T-helper 2 cell (primary cell): ENCODE measurements around the gene KIF2B.
"Not testable (repeated sequence)": the region's sequence is repeated elsewhere in the genome, so short reads cannot be mapped to it uniquely, and the experiment has no call there.

ENCODE experiments used
- DNase-seq, 5 experiments: peaks; one replicate each; pipeline versions ENCODE4 v3.0.0 to v3.0.0-alpha.2; 2012 to 2022
- total RNA-seq, 2 donors: gene quantifications; one replicate each; lab custom pipeline; 2026; lab: John Stamatoyannopoulos, UW

KIF2B gene, protein sequence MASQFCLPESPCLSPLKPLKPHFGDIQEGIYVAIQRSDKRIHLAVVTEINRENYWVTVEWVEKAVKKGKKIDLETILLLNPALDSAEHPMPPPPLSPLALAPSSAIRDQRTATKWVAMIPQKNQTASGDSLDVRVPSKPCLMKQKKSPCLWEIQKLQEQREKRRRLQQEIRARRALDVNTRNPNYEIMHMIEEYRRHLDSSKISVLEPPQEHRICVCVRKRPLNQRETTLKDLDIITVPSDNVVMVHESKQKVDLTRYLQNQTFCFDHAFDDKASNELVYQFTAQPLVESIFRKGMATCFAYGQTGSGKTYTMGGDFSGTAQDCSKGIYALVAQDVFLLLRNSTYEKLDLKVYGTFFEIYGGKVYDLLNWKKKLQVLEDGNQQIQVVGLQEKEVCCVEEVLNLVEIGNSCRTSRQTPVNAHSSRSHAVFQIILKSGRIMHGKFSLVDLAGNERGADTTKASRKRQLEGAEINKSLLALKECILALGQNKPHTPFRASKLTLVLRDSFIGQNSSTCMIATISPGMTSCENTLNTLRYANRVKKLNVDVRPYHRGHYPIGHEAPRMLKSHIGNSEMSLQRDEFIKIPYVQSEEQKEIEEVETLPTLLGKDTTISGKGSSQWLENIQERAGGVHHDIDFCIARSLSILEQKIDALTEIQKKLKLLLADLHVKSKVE
- 0 reads per million in 2 donors for total RNA-seq

DNA sequence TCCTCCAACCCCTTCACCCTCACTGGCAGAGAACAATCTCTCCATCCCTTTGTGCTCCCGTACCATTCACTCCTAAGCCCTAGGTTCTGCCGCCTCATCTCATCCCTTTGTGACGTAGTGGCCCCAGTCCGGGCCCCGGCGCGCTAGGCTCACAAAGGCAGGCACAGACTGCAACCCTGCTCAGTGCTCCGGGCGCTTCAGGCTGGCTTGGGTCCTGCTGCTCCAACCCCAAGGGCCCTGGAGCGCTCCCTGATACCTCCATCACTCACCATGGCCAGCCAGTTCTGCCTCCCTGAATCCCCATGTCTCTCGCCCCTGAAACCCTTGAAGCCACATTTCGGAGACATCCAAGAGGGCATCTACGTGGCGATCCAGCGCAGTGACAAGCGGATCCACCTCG lies at the start of gene KIF2B:
Gene KIF2B, plus strand, starts transcription at position 164 of the 400 bp plus-strand sequence. Its CDS starts 107 bp downstream, at position 271.
- DNase-seq = no peak

DNA sequence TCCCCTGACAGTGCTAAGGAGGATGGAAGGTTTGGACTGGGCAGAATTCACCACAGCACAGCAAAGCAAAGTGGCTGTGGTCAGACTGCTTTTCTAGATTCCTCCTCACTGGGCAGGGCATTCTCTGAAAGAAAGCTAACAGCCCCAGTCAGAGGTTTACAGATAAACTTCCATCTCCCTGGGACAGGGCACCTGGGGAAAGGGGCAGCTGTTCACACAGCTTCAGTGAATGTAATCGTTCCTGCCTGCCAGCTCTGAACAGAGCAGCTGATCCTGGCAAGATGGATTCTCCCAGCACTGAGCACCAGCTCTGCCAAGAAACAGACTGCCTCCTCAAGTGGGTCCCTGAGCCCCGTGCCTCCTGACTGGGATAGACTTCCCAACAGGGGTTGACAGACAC lies 42.4 kb upstream of the KIF2B start:
- no peak for DNase-seq

DNA sequence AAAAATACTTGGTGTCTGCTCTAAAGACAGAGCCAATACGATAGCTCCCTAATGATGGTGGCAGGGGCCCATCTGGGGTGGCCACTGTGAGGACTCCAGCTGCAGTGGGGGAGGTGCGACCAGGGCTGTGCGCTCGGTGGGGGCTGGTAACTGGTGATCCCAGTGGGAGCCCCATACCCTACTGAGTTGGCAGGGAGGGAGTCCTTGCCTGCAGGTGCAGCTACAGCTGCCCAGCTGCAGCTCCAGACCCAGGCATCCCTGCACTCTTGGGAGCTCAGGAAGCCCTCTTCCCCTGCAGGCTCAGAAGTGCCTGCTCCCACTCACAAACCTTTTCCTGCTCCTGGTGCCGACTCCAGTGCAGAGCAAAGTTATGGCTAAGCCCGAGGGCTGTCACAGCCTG lies 31.2 kb upstream of the KIF2B start:
- DNase-seq = peak in 1 of 5 experiments; percentile 2

DNA sequence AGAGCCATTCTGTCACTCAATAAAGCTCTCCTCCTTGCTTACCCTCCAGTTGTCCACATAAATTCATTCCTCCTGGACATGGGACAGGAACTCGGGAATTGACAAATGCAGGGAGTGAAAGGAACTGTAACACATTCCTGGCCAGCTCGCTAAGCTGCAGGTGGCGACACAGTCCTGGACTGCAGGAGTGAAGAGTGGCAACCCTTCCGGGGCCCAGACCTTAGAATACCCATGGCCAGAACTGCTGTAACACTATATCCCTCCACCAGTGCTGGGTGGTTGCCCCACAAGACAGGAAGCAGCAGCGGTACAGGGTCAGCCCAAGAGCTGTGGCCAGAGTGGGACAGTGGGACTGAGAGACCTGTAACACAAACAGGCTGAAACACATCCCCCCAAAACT lies 30.3 kb upstream of the KIF2B start:
- no peak for DNase-seq

DNA sequence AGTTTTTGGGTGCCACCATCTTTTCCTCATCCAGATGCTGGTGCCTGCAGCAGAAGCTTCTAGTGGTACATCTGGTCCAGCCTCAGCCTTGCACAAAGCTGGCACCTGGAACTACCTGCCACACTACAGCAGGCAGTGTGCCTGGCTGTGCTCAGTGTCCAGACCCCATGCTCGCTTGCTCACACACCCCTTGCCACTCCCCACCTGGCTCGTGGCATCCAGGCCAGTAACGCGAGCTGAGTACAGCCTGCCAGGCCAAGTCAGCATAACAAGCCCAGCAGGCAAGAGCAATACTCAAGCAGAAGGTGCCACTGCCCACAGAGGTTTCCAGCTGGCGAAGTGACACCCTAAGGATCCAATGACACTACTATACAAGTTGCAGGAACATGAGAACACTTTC lies 29.7 kb upstream of the KIF2B start:
- no peak for DNase-seq

DNA sequence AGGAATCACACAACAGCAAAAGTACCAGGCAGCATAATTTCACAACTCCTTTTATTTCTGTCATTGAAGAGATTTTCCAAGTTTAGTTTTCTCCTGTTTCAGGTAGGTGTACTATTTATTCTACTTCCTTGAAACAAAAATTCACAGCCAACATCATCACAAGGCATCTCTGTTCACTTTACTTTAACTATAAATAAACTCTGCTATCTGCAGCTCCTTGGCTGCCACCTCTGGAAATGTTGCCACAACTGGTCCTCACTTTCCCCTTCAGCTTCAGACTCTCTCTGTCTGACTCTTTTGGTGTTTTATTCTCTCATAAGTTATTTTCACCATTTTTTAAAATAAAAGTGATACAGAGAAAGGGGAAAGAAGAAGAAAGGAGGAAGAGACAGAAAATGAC lies 27.9 kb upstream of the KIF2B start:
- no peak for DNase-seq

DNA sequence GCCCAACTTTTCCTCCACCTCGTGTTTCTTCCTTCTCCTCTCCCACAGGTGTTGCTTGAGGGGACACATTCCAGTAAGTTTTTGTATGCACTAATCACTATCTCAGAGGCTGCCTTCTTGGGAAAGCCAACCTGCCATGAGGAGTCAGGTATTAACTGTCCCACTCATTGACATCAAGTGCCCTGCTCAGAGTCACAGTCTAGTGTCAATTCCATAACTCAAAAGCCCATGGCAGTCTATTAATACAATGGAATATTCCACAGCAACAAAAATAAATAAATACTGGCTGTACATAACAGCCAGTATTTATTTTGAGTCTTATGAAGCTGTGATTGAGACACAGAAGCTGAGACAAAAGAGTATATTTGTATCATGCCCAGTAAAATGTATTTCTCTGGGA lies 26.1 kb upstream of the KIF2B start:
- no peak for DNase-seq

DNA sequence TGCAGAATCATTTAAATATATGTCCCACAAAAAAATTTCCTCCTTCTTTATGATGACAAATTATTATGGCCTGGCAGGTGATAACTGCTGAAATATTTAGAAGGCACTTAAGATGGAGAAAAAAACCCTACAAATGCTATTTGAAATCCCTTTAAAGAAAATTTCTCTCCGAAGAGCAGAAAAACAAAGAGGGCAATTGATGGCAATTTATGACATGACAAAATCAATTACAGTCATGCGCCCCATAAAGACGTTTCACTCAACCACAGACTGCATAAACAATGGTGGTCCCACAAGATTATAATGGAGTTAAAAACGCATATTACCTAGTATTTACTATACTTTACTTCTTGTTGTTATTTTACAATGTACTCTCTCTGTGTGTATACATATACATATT lies 25.2 kb upstream of the KIF2B start:
- DNase-seq = no peak

DNA sequence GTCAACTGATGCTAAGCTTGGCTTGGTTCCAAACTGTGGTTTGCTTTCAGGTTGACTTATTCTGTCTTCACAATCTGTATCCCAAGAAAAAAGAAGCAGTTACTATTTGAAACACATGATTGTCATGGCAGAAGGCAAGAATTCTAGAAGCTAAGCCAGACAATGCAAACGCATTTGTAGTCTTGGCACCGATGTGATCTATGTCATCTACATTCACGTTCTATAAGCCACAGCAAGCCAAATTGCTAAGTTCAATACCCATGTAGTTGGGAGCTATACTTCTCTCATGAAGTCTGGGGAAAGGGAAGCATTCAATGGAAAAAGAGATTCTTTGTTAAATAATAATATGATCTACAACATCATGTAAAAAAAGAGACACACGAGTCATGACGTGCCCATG lies 18.3 kb upstream of the KIF2B start:
- DNase-seq = no peak

DNA sequence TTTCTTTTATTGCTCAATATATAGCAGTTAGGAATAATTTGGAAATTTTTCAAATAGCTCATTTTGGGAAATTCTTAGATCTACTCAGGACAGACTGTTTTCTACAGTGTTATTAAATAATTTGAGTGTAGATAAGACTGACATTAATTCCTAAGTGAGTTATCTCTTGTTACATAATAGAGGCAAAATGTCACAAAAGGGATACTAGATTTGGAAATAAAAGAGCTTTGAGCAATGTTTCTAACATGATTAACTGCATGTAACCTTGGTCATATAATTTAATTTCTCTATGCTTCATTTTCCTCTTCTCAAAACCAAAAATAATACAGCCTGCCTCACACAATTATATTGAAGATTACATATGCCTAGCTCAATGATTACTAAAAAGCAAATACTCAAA lies 16.3 kb upstream of the KIF2B start:
- DNase-seq = no peak

DNA sequence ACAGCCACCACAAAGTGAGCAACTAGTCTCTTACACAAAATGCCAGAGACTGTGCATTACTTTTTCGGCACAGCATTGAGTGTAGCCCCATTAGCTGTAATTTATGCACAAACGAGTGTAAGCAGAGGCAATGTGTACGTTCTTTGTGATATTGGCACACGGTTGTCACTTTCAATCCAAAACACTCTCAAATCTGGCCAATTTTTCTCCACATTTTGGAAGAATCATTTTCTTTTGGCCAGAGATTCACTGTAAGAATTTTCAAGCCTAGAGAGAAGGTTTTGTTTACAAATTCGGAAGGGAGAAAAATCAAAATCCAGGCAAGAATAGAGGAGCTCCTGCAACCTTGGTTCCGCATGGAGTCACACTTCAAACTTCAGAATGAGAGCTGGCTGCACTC lies 15.4 kb upstream of the KIF2B start:
- no peak for DNase-seq

DNA sequence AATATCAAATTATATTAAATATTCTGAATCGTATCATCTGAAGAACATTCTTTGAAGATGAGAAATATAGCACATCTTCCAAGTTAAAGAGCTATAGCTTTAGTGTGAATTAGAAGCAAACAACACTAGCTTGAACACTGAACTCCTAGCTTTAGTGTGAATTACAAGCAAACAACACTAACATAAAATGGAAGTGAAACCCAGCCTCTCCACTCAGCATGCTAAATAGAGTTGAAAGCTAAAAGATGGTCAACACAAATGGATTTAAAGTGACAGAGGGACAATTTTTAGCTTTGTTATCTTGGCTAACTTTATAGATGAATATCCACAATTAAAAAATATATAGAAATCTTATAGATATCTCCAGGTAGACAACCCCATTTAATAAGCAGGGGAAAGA lies 4.5 kb upstream of the KIF2B start:
- DNase-seq = no peak

DNA sequence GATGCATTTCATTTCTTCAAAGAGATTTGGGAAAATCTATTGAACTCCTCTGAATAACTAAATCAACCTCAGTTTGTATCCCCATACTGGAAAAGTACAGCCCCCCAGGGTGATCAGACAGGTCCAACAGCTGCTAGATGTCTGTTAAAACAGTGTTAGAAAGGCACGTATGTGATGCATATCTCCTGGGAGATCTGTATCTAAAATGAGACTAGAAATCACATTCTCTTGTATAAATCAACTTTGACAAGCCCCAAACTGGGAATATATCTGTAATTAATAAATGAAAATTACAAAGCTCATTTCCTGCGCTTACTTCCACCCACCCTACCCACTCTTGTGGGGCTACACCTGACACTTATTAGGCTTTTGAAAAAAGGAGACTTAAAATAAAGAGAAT lies 3.8 kb upstream of the KIF2B start:
- DNase-seq = no peak

DNA sequence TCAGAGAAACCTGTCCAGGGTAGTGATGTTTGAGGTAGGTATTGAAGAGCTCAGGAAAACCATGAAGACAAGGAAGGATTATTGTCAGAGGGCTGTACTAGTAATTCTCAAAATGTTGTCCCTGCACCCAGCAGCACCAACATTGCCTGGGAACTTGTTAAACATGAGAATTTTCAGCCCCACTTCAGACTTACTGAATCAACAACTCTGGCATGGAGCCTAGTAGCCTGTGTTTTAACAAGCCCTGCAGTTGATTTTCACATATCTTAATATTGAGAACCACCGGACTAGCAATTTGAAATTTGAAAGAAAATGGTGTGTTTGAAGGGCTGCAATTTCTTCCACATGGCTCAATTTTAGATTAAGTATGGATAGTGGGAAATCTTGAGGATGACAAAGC lies 2.8 kb upstream of the KIF2B start:
- no peak for DNase-seq

DNA sequence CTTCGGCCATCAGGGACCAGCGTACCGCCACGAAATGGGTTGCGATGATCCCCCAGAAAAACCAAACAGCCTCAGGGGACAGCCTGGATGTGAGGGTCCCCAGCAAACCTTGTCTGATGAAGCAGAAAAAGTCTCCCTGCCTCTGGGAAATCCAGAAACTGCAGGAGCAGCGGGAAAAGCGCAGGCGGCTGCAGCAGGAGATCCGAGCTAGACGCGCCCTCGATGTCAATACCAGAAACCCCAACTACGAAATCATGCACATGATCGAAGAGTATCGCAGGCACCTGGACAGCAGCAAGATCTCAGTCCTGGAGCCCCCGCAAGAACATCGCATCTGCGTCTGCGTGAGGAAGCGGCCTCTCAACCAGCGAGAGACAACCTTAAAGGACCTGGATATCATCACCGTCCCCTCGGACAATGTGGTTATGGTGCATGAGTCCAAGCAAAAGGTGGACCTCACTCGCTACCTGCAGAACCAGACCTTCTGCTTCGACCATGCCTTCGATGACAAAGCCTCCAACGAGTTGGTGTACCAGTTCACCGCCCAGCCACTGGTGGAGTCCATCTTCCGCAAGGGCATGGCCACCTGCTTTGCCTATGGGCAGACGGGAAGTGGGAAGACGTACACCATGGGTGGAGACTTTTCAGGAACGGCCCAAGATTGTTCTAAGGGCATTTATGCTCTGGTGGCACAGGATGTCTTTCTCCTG lies 769 bp downstream of the KIF2B start:
- DNase-seq = no peak

DNA sequence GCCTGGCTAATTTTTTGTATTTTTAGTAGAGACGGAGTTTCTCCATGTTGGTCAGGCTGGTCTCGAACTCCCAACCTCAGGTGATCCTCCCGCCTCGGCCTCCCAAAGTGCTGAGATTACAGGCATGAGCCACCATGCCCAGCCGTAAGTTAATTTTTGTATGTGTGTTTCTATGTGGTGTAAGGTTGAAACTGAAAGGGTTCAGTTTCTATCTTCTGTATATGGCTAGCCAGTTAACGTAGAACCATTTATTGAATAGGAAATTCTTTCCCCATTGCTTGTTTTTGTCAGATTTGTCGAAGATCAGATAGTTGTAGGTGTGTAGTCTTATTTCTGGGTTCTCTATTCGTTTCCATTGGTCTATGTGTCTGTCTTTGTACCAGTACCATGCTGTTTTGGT lies 12.0 kb downstream of the KIF2B start:
- DNase-seq = not testable (repeated sequence)

DNA sequence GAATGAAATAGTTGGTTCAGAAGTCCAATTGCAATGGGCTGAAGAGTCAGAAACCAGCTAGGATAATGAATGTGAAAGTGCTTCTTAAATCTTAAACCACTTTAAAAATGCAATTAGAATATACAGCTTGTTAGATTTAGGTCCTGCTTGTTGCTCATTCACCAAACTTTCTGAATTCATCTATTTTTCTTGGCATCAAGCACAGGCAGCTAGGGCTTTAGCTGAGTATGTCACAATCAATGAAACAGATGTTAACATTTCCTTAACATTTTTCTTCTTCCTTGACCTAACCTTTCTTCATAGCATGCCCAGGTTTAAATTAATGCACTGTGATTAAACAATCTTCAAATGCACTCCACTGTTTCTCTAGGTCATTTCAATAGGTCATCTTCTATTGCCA lies 14.4 kb downstream of the KIF2B start:
- no peak for DNase-seq

DNA sequence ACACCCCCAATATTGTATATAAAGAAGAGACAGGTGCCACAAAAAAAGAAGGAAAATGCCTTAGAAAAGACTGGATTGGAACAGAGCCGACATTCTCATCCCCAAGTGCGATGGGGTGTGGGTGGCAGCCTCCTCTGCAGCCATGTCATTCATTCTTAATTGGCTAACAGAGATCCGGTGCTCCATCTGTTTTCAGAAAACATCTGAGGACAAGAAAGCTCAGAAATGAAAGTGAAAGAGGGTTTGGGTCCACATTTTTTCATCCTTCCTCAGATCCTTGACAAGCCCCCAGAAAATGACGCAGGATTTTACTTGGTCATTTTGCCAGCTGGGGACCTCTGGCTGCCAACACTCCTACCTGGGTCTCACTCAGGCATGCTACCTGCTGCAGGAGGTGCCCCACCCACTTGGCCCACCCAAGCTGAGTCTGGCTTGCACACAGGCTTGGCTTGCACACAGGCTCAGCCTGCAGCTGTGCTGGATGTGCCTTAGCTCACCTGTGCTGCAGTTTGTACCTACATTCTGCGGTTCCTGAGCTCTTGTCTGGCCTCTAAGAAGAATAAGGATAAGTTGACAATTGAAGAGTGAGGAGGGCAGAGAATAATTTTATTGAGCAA lies 21.9 kb downstream of the KIF2B start:
- no peak for DNase-seq

DNA sequence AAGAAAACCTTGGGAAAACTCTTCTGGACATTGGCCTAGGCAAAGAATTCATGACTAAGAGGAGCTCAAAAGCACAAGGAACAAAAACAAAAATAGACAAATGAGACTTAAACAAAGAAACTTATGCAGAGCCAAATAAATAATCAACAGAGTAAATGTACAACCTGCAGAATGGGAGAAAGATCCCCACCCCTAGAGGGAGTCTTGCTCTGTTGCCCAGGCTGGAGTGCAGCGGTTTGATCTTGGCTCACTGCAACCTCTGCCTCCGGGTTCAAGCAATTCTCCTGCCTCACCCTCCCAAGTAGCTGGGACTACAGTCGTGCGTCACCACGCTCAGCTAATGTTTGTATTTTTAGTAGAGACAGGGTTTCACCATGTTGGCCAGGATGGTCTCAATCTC lies 48.4 kb downstream of the KIF2B start:
- not testable (repeated sequence) for DNase-seq
